Heart right ventricle (tissue), 16 donors: Measurements from ENCODE around the gene OGDH. TPM values are rescaled to one million over a fixed set of nuclear protein-coding genes. Genes with fewer than 3 reads are reported as not detected.

ENCODE experiments used
- ATAC-seq, 8 donors: fragments of 200-7000 bp; cut with Tn5 transposase; one replicate each; pipeline ENCODE4 v1.9.1; 2020; ENCODE audit warnings: mild to moderate bottlenecking in 8 of 8, moderate library complexity in 8 of 8, moderate number of reproducible peaks in 1 of 8
- DNase-seq, 2 donors: peaks; one replicate each; pipeline ENCODE4 v3.0.0-alpha.2; 2020
- H3K27ac ChIP-seq, 10 donors: fragments of 200-600 bp; sonication (generic) in 2 of 10; one replicate each; pipeline versions ENCODE4 v1.5.0 to v1.8.0; 2020 to 2022; ENCODE audit warnings: mild to moderate bottlenecking in 3 of 10
- H3K27me3 ChIP-seq, 7 donors: fragments of 200-600 bp; one replicate each; pipeline ENCODE4 v1.8.0; 2021 to 2022; ENCODE audit warnings: mild to moderate bottlenecking in 2 of 7
- H3K36me3 ChIP-seq, 9 donors: fragments of 200-600 bp; sonication (generic) in 1 of 9; one replicate each; pipeline versions ENCODE4 v1.5.0 to v1.8.0; 2020 to 2022; ENCODE audit warnings: mild to moderate bottlenecking in 2 of 9
- H3K4me1 ChIP-seq, 9 donors: fragments of 200-600 bp; sonication (generic) in 1 of 9; one replicate each; pipeline versions ENCODE4 v1.5.0 to v1.8.0; 2020 to 2022; ENCODE audit warnings: mild to moderate bottlenecking in 4 of 9
- H3K4me3 ChIP-seq, 10 donors: fragments of 200-600 bp; sonication (generic) in 2 of 10; one replicate each; pipeline versions ENCODE4 v1.5.0 to v1.8.0; 2020 to 2022; ENCODE audit warnings: mild to moderate bottlenecking in 7 of 10, moderate library complexity in 2 of 10
- H3K9me3 ChIP-seq, 11 donors: fragments of 200-600 bp in 10 of 11; sonication (generic) in 2 of 11; one replicate each; pipeline versions ENCODE4 v1.5.0 to v1.8.0; 2013 to 2022; ENCODE audit warnings: mild to moderate bottlenecking in 2 of 11, control low read depth in 1 of 11, moderate library complexity in 1 of 11
- WGBS, 2 donors: extraction: QIAGEN DNeasy Blood & Tissue Kit; methylation state at CpG; one replicate each; pipeline ENCODE4 v1.1.7; 2013; ENCODE audit warnings: inconsistent platforms in 1 of 2; 5-methylcytosine and 5-hydroxymethylcytosine counted together
- intact Hi-C, 10 donors: fragments of 100-400 bp; cut with DNase I; formaldehyde crosslinking; loops; one replicate each; pipeline versions ENCODE4 v1.11.1 to v1.14.2; 2022
- polyA plus RNA-seq, 2 donors: library from polyadenylated mRNA; stranded (reverse); fragments of 200-250 nt; gene quantifications; one replicate each; pipeline ENCODE4 v1.2.3, GENCODE V29; 2013
- total RNA-seq, 10 donors: library from RNA; stranded (reverse); fragmentation: NEBNext Ultra II Directional in 3 of 10; extraction: Animal tissue kit (Norgen Biotek cat#: 25700) in 3 of 10; gene quantifications; one replicate each; pipeline versions ENCODE4 v1.2.1 to v1.2.4, GENCODE V29; 2021 to 2023
- TF ChIP-seq, protein P1 (sequence below), 9 donors: fragments of 200-600 bp; sonication (generic) in 2 of 9; IDR thresholded peaks; one replicate each; pipeline versions ENCODE4 v1.5.0 to v1.8.0; 2021 to 2022; ENCODE audit warnings: antibody characterized with exemption in 9 of 9, mild to moderate bottlenecking in 5 of 9, moderate library complexity in 1 of 9
- donor health status: Arrhythmogenic right ventricular cardiomyopathy.
- donor health status: ischemic (EF 13 %, LVEDD 7.1; RV severe dilation, severe dysfunction).
- donor health status: healthy with polysubstance abuse.
- donor health status: DM: no; HTN: yes; CAD: no.
- donor health status: DM: no; HTN: no; CAD: no.
- donor health status: ischemic (EF 25% LVEDD 6.9; RV normal size, moderate dysfunction).
- donor health status: ischemic (EF 25% LVEDD 5.7; RV mildly dilated, moderate dysfunction).
- donor health status: healthy.
- donor health status: DM: yes; HTN: yes; CAD: no.
- donor health status: Ischemic cardiomyopathy.
- donor health status: ischemic (EF 35%, LVEDD 5.7; RV mildly dilated, moderate dysfunction).
- donor health status: nonischemic (EF 11% LVEDD 7.7; RV severe dilation, severe dysfunction).
- donor health status: DM: yes; HTN: yes; CAD: no.
- donor health status: PGD.
- donor health status: ischemic (EF 29% LVEDD 5.4; RV normal size, mild dysfunction).
- donor health status: nonischemic (EF 23%, LVEDD 6.1; RV moderate dilation, normal function).

Gene OGDH
- total and polyA plus RNA-seq, 12 donors, result 202 to 724 (median 672) TPM

DNA sequence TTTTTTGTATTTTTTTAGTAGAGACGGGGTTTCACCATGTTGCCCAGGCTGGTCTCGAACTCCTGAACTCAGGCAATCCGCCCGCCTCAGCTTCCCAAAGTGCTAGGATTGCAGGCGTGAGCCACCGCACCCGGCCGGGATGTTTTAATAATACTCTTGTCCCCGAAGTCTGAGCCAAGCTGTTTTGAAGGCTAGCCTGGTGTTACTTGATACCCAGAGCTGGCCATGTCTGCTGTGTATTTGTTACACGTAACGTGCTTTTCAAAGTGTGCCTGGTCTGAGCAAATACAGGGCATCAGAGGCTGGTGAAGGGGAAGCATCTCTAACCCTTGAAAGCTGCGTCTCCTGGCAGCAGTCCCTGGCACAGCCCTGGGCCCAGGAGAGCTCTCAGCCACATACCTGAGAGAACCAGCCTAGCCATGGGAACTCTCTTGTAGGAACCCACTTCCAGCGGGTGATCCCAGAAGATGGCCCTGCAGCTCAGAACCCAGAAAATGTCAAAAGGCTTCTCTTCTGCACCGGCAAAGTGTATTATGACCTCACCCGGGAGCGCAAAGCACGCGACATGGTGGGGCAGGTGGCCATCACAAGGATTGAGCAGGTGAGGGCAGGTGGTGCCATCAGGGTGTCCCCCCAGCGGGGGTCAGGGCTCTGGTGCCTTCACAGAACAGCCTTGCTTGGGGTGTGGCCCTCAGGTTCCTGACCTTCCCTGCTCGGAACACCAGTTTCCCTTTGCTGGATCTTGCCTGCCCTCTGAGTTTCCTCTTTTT is 100.5 kb downstream of the OGDH start:
- H3K27me3 ChIP-seq, result no peaks in the 10 kb centered on the region
- intact Hi-C loops, result no loop called here
- DNase-seq (no peak), ATAC-seq (peak in 5 of 8 donors; percentile 25 to 57 (median 42))
- peaks cover 0 to 78% (median 45%) of the 10 kb centered on the region in 9 donors for H3K36me3 ChIP-seq
- H3K27ac ChIP-seq, result peak overlapping the region in 4 of 10 donors; percentile 14 to 49 (median 24)
- TF ChIP-seq, protein P1, sequence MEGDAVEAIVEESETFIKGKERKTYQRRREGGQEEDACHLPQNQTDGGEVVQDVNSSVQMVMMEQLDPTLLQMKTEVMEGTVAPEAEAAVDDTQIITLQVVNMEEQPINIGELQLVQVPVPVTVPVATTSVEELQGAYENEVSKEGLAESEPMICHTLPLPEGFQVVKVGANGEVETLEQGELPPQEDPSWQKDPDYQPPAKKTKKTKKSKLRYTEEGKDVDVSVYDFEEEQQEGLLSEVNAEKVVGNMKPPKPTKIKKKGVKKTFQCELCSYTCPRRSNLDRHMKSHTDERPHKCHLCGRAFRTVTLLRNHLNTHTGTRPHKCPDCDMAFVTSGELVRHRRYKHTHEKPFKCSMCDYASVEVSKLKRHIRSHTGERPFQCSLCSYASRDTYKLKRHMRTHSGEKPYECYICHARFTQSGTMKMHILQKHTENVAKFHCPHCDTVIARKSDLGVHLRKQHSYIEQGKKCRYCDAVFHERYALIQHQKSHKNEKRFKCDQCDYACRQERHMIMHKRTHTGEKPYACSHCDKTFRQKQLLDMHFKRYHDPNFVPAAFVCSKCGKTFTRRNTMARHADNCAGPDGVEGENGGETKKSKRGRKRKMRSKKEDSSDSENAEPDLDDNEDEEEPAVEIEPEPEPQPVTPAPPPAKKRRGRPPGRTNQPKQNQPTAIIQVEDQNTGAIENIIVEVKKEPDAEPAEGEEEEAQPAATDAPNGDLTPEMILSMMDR (IDR thresholded peaks at IDR 0.05), result no peak
- H3K4me3 ChIP-seq, result no peak overlapping the region
- H3K9me3 ChIP-seq, result no peaks in the 10 kb centered on the region
- 80 to 83% methylated on average over 20 of the region's 20 CpGs for WGBS, 2 donors
- H3K4me1 ChIP-seq, result peaks cover 0 to 19% (median 4%) of the 10 kb centered on the region in 9 donors

DNA sequence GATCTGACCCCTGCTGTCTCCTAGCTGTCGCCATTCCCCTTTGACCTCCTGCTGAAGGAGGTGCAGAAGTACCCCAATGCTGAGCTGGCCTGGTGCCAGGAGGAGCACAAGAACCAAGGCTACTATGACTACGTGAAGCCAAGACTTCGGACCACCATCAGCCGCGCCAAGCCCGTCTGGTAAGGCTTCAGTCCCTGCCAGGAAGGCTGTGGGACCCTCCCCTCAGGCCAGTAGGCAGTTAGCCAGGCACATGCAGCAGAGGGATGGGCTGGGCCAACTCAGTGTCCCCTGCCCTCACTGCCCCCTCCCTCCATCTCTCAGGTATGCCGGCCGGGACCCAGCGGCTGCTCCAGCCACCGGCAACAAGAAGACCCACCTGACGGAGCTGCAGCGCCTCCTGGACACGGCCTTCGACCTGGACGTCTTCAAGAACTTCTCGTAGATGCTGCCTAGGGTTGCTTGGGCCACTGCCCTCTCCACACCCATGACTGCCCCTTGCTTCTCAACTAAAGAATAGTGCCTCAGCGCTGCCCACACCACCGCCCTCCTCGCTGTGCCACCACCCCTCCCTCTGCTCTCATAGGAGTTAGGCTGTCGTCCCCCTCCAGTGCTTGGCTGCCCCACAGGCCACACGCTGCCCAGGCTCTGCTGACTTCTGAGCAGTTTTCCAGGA is 101.3 kb downstream of the OGDH start:
- peaks cover 0 to 71% (median 38%) of the 10 kb centered on the region in 9 donors for H3K36me3 ChIP-seq
- intact Hi-C loops, result no loop called here

DNA sequence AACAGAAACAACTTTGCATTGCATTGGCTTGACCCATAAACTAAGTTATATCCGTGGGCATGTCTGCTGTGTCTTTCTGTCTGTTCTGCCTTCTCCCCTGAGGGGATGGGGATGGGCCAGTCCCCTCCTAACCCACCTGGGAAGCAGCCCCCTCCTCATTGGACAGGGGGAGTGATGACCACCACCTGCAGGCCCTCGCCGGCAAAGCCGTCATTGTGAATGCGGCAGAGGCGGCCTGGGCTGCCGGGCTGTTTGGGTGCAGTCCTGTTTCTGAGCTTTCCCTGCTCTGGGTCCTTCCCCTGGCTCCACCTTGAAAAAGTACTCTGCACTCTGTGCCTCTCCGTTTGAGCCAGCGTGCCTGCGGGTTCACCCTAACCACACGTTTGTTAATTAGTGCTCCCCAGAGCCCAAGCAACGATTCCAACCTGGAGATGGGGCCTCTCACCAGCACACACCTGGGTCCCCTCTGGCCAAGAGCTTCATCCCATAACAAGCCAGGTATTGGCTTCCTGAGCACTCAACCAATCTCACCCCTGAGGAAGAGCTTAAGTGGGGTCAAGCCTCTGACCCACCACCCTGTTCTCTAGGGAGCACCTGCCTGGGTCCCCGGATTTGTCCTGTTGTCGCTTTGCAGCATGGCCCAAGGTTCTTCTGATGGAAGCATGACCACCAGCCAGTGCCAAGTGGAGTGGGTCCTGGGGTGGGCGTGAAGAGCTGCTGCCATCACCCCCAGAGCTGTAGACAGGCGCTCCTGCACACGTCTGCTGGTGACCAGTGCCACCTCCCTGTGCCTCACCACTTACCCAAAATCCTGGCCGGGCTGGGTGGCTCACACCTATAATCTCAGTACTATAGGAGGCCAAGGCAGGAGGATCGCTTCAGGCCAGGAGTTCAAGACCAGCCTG is 102.8 kb downstream of the OGDH start:
- intact Hi-C loops, result no loop called here
- ATAC-seq (no peak), DNase-seq (no peak)
- H3K27me3 ChIP-seq, result no peaks in the 10 kb centered on the region
- no peaks in the 10 kb centered on the region for H3K9me3 ChIP-seq
- no peak overlapping the region for H3K4me3 ChIP-seq
- 84 to 89% methylated on average over 19 of the region's 19 CpGs for WGBS, 2 donors
- peaks cover 0 to 55% (median 28%) of the 10 kb centered on the region in 9 donors for H3K36me3 ChIP-seq
- TF ChIP-seq, protein P1 (IDR thresholded peaks at IDR 0.05), result no peak
- peaks cover 0 to 24% (median 7%) of the 10 kb centered on the region in 9 donors for H3K4me1 ChIP-seq
- no peak overlapping the region for H3K27ac ChIP-seq

More for the DNA sequence above, 101.3 kb downstream of the OGDH start:
- H3K9me3 ChIP-seq, result no peaks in the 10 kb centered on the region
- peak in 1 of 8 donors; percentile 1 for ATAC-seq
- DNase-seq, result no peak
- 93% methylated on average over 21 of the region's 21 CpGs for WGBS, 2 donors
- H3K4me3 ChIP-seq, result no peak overlapping the region
- no peaks in the 10 kb centered on the region for H3K27me3 ChIP-seq
- peak overlapping the region in 2 of 10 donors; percentile 21 to 49 for H3K27ac ChIP-seq
- peaks cover 0 to 15% (median 0%) of the 10 kb centered on the region in 9 donors for H3K4me1 ChIP-seq
- TF ChIP-seq, protein P1 (IDR thresholded peaks at IDR 0.05), result no peak
